GM23248 (cell line): Measurements from ENCODE around the gene KHDC4. TPM values are rescaled to one million over a fixed set of nuclear protein-coding genes. Genes with fewer than 3 reads are reported as not detected.

Experiments
- DNase-seq: peaks from one replicate; pipeline ENCODE4 v3.0.0-alpha.2; 2015
- H2AFZ ChIP-seq: fragments of 200-600 bp; sonication (generic); 2 replicates; pipeline ENCODE4 v1.6.1; 2016; ENCODE audit warnings: antibody characterized with exemption
- H3F3A ChIP-seq: fragments of 200-600 bp; sonication (generic); 2 replicates; pipeline ENCODE4 v1.6.1; 2016; ENCODE audit warnings: mild to moderate bottlenecking, antibody characterized with exemption, mixed run types; ENCODE audit not compliant: insufficient read depth
- H3K27ac ChIP-seq: fragments of 200-600 bp; sonication (generic); 2 replicates; pipeline ENCODE4 v1.5.1; 2016; ENCODE audit warnings: mild to moderate bottlenecking
- H3K27me3 ChIP-seq: fragments of 200-600 bp; sonication (generic); replicated peaks from 2 replicates; pipeline ENCODE4 v1.6.1; 2016; ENCODE audit warnings: mild to moderate bottlenecking; ENCODE audit not compliant: insufficient read depth
- H3K36me3 ChIP-seq: fragments of 200-600 bp; sonication (generic); 2 replicates; pipeline ENCODE4 v1.6.1; 2016; ENCODE audit warnings: low read depth, mild to moderate bottlenecking
- H3K4me1 ChIP-seq: fragments of 200-600 bp; sonication (generic); 2 replicates; pipeline ENCODE4 v1.6.1; 2016; ENCODE audit warnings: mild to moderate bottlenecking; ENCODE audit not compliant: insufficient read depth
- H3K4me2 ChIP-seq: fragments of 200-600 bp; sonication (generic); one replicate; pipeline ENCODE4 v1.6.1; 2016; ENCODE audit warnings: mild to moderate bottlenecking; ENCODE audit not compliant: unreplicated experiment
- H3K4me3 ChIP-seq: fragments of 200-600 bp; sonication (generic); 2 replicates; pipeline ENCODE4 v1.5.1; 2016; ENCODE audit warnings: mild to moderate bottlenecking
- H3K79me2 ChIP-seq: fragments of 200-600 bp; sonication (generic); 2 replicates; pipeline ENCODE4 v1.6.1; 2016; ENCODE audit warnings: mild to moderate bottlenecking; ENCODE audit not compliant: insufficient read depth
- H3K9ac ChIP-seq: fragments of 200-600 bp; sonication (generic); 2 replicates; pipeline ENCODE4 v1.6.1; 2016; ENCODE audit warnings: mild to moderate bottlenecking
- H3K9me2 ChIP-seq: fragments of 200-600 bp; sonication (generic); 2 replicates; pipeline ENCODE4 v1.6.1; 2016; ENCODE audit warnings: mixed run types, mild to moderate bottlenecking, moderate library complexity; ENCODE audit not compliant: insufficient read depth
- H3K9me3 ChIP-seq: fragments of 200-600 bp; sonication (generic); one replicate; pipeline ENCODE4 v1.6.1; 2017; ENCODE audit warnings: low read depth
- H4K20me1 ChIP-seq: fragments of 200-600 bp; sonication (generic); 2 replicates; pipeline ENCODE4 v1.6.0; 2016; ENCODE audit not compliant: insufficient read depth
- EZH2 ChIP-seq: fragments of 200-600 bp; sonication (generic); IDR thresholded peaks from 2 replicates; pipeline ENCODE4 v1.6.1; 2018; ENCODE audit warnings: antibody characterized with exemption, mild to moderate bottlenecking; ENCODE audit not compliant: insufficient read depth, poor library complexity, severe bottlenecking
- EZH2phosphoT487 ChIP-seq: fragments of 200-600 bp; sonication (generic); IDR thresholded peaks from 2 replicates; pipeline ENCODE4 v1.6.1; 2018; ENCODE audit warnings: antibody characterized with exemption, moderate library complexity, mild to moderate bottlenecking, low read depth; ENCODE audit not compliant: insufficient read depth
- WGBS, 2 experiments: methylation state at CpG; one replicate each; pipeline ENCODE4 v1.1.6; 2015 to 2017; ENCODE audit warnings: low lambda C conversion rate in 2 of 2, low coverage in 1 of 2; ENCODE audit errors: missing lambda C conversion rate in 2 of 2; 5-methylcytosine and 5-hydroxymethylcytosine counted together
- in situ Hi-C: fragments of 300-500 bp; cut with MboI; formaldehyde crosslinking; loops from 2 replicates; pipeline ENCODE4 v1.15.0; 2020
- polyA plus RNA-seq: library from polyadenylated mRNA; unstranded; fragments of >200 nt; fragmentation: Nextera tagmentation; extraction: Ambion mirVana; gene quantifications from 2 replicates; pipeline ENCODE4 v1.2.1, GENCODE V29; 2016
- total RNA-seq: library from RNA; depleted of rRNA; stranded (reverse); fragments of >200 nt; shearing (Covaris generic); gene quantifications from 2 replicates; pipeline ENCODE4 v1.2.3, GENCODE V29; 2014

The KHDC4 gene
- total and polyA plus RNA-seq, 2 experiments from 2014 or later, result 24.2 to 27.8 TPM

DNA sequence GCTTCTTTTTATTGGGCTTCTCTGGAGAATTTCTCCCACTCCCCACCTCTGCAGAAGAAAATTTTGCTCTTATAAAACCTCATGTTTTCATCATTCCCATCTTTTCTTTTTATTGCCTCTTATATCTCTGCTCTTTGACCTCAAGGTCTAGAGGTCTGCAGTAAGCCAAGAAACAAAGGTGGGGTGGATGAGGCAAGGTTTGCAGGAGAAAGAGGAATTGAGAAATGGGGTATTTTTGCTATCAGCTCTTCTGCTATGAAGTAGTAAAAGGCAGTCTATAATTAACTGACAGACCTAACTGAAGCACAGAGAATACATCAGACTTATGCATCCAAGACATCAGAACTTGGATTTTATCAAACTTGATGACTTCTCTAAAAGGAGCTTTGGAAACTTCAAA lies 52.0 kb downstream of the KHDC4 start:
- Histone ChIP-seq H3K9ac (no peak overlapping the region), H3K36me3 (no peaks in the 10 kb centered on the region), H3K4me2 (no peak overlapping the region), H3K27me3 (no peaks in the 10 kb centered on the region), H3K9me3 (no peaks in the 10 kb centered on the region), H3K9me2 (no peaks in the 10 kb centered on the region), H3K27ac (no peak overlapping the region), H3K79me2 (no peaks in the 10 kb centered on the region), H3K4me1 (no peaks in the 10 kb centered on the region), H4K20me1 (no peaks in the 10 kb centered on the region), H2AFZ (no peak overlapping the region), H3F3A (no peaks in the 10 kb centered on the region), H3K4me3 (no peak overlapping the region)
- TF ChIP-seq EZH2phosphoT487, result no peak
- TF ChIP-seq EZH2, result no peak
- DNase-seq, result no peak
- in situ Hi-C loops, result no loop called here

DNA sequence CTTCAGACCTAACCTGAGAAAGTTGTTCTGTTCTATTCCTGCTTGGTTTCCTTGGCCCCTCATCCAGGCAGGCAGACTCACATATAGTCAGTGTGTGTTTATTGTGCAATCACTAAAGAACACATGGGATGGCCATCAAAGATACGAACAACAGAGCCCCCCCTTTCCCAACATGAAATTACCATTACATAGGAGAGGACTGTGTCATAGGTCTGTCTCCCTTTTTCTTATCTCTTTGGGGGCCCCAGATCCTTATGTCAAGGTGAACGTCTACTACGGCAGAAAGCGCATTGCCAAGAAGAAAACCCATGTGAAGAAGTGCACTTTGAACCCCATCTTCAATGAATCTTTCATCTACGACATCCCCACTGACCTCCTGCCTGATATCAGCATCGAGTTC lies 53.3 kb downstream of the KHDC4 start:
- Histone ChIP-seq H3K79me2 (no peaks in the 10 kb centered on the region), H3K36me3 (no peaks in the 10 kb centered on the region), H3K9me3 (no peaks in the 10 kb centered on the region), H3K27me3 (no peaks in the 10 kb centered on the region), H3K9me2 (no peaks in the 10 kb centered on the region), H3K4me3 (no peak overlapping the region), H3K9ac (no peak overlapping the region), H3K4me2 (no peak overlapping the region), H2AFZ (no peak overlapping the region), H3F3A (no peaks in the 10 kb centered on the region), H3K4me1 (no peaks in the 10 kb centered on the region), H3K27ac (no peak overlapping the region), H4K20me1 (no peaks in the 10 kb centered on the region)
- 89 to 98% methylated on average over 6 of the region's 6 CpGs for WGBS, 2 experiments
- TF ChIP-seq EZH2, result no peak
- TF ChIP-seq EZH2phosphoT487, result no peak
- DNase-seq, result no peak
- in situ Hi-C loops, result no loop called here

GRCh38 chr1:155880251-155880650 lies 54.0 kb downstream of the KHDC4 start:
- in situ Hi-C loops, result no loop called here

GRCh38 chr1:155877945-155878344 lies 56.3 kb downstream of the KHDC4 start:
- Histone ChIP-seq H3F3A (no peaks in the 10 kb centered on the region), H3K36me3 (no peaks in the 10 kb centered on the region), H3K4me2 (no peak overlapping the region), H2AFZ (no peak overlapping the region), H3K79me2 (no peaks in the 10 kb centered on the region), H3K9ac (no peak overlapping the region), H3K4me1 (no peaks in the 10 kb centered on the region), H3K9me2 (no peaks in the 10 kb centered on the region), H4K20me1 (no peaks in the 10 kb centered on the region), H3K27me3 (no peaks in the 10 kb centered on the region), H3K9me3 (no peaks in the 10 kb centered on the region), H3K4me3 (no peak overlapping the region), H3K27ac (no peak overlapping the region)
- in situ Hi-C loops, result no loop called here
- 97 to 100% methylated on average over 2 of the region's 2 CpGs for WGBS, 2 experiments
- TF ChIP-seq EZH2phosphoT487, result no peak
- TF ChIP-seq EZH2, result no peak
- DNase-seq, result no peak

More at GRCh38 chr1:155880251-155880650, 54.0 kb downstream of the KHDC4 start:
- H3K9ac ChIP-seq, result no peak overlapping the region
- H3K27me3 ChIP-seq, result no peaks in the 10 kb centered on the region
- H3K4me2 ChIP-seq, result no peak overlapping the region
- H3F3A ChIP-seq, result no peaks in the 10 kb centered on the region
- H3K36me3 ChIP-seq, result no peaks in the 10 kb centered on the region
- H3K9me3 ChIP-seq, result no peaks in the 10 kb centered on the region
- 94 to 96% methylated on average over 2 of the region's 2 CpGs for WGBS, 2 experiments
- no peak for DNase-seq
- H2AFZ ChIP-seq, result no peak overlapping the region
- no peak overlapping the region for H3K4me3 ChIP-seq
- no peaks in the 10 kb centered on the region for H4K20me1 ChIP-seq
- TF ChIP-seq EZH2phosphoT487 (no peak), EZH2 (no peak)
- no peaks in the 10 kb centered on the region for H3K4me1 ChIP-seq
- H3K79me2 ChIP-seq, result no peaks in the 10 kb centered on the region
- no peak overlapping the region for H3K27ac ChIP-seq
- H3K9me2 ChIP-seq, result no peaks in the 10 kb centered on the region

GRCh38 chr1:155873860-155874259 lies 60.4 kb downstream of the KHDC4 start:
- no peaks in the 10 kb centered on the region for H3K4me1 ChIP-seq
- no peaks in the 10 kb centered on the region for H3K27me3 ChIP-seq
- H2AFZ ChIP-seq, result no peak overlapping the region
- H3K4me2 ChIP-seq, result no peak overlapping the region
- H4K20me1 ChIP-seq, result no peaks in the 10 kb centered on the region
- no peak overlapping the region for H3K4me3 ChIP-seq
- WGBS, 2 experiments, result 77 to 83% methylated on average over 9 of the region's 9 CpGs
- H3K36me3 ChIP-seq, result no peaks in the 10 kb centered on the region
- no peaks in the 10 kb centered on the region for H3K9me2 ChIP-seq
- no peaks in the 10 kb centered on the region for H3K79me2 ChIP-seq
- DNase-seq, result peak; percentile 44
- in situ Hi-C loops, result no loop called here
- no peaks in the 10 kb centered on the region for H3K9me3 ChIP-seq
- TF ChIP-seq EZH2phosphoT487 (no peak), EZH2 (no peak)
- H3F3A ChIP-seq, result no peaks in the 10 kb centered on the region
- H3K9ac ChIP-seq, result no peak overlapping the region
- no peak overlapping the region for H3K27ac ChIP-seq
